ENCODE measurements around the gene CYP4F3.
"Not testable (repeated sequence)": the region's sequence is repeated elsewhere in the genome, so short reads cannot be mapped to it uniquely, and the experiment has no call there.

Gene CYP4F3

DNA sequence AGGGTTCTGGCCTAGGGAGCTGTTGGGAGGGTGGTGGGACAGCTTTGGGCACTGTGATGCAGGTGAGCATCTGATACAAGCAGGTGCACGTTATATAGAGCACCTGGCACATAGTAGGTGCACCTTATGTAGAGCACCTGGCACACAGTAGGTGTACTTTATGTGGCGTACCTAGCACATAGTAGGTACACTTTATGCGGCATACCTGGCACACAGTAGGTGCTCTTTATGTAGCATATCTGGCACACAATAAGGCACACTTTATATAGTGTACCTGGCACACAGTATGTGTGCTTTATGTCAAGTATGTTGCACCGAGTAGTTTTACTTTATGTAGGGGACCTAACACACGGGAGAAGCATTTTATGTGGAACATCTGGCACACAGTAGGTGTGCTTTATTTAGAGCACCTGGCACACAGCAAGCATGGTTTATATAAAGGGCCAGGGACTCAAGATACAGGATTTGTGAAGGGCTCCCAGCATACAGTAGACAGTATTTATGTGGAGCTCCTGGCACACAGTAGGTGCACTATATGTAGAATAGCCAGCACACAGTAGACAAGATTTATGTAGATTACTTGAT lies 30.6 kb downstream of the CYP4F3 start:
- DNase-seq (ENCODE audit: low read depth) = no peak

DNA sequence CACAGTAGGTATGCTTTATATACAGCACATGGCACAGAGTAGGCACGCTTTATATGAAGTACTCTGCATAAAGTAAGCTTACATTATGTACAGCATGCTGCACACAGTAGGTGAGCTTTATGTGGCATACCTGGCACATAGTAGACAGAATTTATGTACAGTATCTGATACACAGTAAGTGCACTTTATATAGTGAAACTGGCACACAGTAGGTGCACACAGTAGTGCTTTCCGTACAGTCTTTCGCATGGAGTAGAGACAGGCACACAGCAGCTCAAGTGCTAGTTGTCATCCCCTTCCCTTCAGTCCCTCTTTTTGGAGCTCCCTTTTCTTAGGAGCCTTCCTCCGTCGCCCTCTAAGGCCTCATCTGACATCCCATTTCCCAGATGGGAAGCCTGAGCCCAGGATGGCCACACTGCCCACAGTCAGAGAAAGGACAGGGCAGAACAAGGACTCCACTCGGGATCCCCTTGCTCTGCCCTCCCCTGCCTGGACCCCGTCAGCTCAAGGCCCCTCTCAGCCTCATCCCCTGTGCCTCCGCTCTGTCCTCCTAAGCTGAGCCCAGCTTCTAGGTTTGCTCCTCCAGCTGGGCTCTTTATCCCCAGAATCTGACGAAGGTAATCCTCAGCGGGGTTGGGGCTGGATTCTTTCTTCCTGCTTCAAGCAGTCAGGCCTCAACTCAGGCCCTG lies 31.3 kb downstream of the CYP4F3 start:
- DNase-seq (ENCODE audit: low read depth) = no peak

DNA sequence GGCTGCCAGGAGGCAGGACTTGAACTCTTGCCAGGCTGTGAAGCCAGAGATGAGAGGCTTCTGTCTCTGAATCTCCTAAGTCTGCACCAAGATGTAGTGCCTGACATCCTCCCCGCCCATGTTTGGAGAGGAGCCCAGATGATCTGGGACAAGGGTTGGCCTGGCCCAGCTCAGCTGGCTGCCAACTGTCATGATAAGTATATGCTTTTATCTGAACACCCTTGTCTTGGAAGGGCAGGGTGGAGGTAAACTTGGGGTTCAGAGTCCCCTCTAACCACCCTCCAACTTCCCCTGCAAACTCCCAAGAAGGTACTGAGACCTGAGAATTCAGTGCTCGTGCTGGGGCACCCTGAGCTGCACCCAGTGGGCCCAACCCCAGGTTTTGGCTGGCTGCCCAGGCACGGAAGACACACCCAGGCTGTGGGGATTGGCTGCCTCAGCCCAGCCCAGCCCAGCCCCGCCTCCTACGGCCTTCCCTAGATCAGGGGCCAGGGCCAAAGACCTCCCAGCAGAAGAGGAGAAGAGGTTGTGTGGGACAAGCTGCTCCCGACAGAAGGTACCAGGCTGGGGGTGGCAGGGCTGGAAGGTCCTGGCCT lies 32.0 kb downstream of the CYP4F3 start, which contains the start of gene CYP4F12:
Gene CYP4F12, plus strand, starts transcription at position 508 of the 596 bp plus-strand sequence. CDS start 443 bp downstream, outside the sequence.
- DNase-seq (ENCODE audit: low read depth) = no peak

DNA sequence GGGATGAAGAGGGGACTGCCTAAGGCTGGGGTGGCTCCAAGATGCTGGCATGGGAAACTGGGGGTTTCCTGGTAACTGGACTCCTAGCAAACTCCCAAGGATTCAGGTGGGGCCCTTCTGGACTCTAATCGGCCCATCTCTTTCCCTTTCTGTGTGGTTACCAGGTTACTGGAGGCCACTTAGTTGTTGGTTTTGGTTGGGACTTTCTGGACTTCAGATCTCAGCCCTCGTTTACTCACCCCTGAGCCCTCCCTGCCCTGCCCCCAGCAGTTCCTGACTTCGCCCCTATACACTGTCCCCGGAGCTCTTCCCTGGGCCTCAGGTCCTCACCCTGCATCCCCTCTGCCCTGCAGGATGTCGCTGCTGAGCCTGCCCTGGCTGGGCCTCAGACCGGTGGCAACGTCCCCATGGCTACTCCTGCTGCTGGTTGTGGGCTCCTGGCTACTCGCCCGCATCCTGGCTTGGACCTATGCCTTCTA lies 32.5 kb downstream of the CYP4F3 start:
- DNase-seq (ENCODE audit: low read depth) = no peak

DNA sequence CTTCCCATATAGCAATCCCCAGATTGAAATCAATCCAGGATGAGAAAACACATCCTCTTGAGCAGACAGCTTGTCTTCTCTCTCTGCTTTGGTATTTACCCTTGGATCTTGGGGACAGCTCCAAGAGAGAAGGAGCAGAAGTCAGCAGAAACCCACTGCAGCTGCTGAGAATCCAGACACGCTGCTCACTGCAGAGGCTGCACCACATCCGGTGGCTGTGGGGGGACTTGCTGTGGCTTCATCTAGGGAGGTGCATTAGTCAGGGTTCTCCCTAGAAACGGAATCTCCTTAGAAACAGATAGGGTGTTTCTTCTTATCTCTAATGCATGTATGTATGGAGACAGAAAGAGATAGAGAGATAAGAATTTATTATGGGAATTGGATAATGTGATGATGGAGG lies 34.9 kb downstream of the CYP4F3 start:
- DNase-seq (ENCODE audit: low read depth) = no peak

DNA sequence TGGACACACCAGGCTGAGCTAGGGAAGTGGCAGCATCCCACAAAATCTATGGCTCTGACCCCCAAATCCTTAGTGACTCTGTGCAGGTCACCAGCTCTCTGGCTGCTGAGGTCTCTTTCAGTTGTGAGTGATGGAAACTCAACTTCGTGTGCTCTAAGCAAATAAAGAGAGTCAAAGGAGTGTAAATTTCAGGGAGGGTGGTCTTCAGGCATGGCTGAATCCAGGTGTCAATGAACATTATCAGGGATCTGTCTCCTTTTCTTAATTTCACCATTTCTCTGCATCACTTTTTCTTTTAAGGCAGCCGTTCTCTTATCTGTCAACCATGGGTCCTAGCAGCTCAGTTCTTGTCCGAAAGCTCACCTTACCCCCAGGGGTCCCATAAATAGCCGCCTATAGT lies 38.4 kb downstream of the CYP4F3 start:
- DNase-seq (ENCODE audit: low read depth) = no peak

DNA sequence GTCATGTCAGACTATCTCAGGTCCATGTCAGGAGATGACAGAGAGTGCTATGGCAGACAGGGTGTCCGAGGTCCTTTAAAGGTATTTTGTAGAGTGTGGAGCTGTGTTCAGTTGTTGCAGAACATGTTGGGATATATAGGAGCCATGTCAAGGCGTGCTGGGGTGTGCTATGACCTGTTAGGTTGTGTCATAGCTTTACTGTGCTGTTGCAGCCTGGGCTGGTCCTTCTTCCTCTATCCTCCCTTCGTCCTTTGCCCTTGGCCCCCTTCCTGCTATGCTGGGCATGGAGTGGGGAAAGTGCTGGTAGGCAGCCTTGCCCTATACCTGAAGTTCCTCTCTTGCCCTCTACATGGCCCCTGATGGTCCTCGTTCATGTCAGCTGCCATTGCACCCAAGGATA lies 39.2 kb downstream of the CYP4F3 start:
- DNase-seq (ENCODE audit: low read depth) = not testable (repeated sequence)

DNA sequence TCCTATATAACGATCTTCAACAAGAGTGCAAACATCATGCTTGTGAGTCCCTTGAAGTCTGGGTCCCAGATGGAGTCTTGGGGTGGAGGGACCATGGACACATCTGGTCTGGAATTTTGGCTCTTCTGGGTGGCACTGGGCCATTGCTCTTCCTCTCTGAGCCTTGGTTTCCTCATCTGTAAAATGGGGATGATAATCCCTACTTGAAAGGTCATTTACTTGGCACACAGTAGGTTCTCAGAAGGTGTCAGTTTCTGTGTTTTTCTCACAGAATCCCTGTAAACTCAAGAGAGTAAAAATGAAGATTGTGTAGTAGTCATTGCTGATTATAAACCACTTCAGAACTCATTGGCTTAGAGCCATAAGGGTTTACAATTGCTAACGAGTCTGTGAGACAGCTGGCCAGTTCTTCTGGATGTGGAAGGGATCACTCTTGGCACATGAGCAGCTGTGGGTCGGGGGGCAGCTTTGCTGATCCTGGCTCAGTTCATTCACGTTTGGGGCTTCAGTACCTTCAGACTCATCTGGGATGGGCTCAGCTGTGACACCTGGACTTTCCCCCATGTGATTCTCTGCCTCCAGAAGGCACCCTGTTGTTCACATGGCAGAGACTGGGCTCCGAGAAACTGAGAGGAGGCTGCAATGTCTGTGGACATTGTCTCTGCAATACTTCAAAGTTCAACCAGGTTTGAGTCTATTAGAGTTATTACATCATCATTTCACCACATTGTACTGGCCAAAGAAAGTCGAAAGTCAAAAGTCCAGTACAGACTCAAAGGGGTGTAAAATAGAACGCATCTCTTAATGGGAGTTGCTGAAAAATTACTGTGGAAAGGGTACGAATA lies 40.0 kb downstream of the CYP4F3 start:
- no peak for DNase-seq (ENCODE audit: low read depth)

DNA sequence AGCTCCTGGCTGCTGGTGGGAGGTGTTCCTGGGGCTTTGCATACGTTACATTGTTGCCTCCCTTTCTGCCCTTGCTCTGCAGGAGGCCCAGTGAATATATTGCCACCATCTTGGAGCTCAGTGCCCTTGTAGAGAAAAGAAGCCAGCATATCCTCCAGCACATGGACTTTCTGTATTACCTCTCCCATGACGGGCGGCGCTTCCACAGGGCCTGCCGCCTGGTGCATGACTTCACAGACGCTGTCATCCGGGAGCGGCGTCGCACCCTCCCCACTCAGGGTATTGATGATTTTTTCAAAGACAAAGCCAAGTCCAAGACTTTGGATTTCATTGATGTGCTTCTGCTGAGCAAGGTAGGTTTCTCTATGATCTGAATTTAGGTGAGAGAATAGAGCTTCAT lies 42.7 kb downstream of the CYP4F3 start:
- no peak for DNase-seq (ENCODE audit: low read depth)

DNA sequence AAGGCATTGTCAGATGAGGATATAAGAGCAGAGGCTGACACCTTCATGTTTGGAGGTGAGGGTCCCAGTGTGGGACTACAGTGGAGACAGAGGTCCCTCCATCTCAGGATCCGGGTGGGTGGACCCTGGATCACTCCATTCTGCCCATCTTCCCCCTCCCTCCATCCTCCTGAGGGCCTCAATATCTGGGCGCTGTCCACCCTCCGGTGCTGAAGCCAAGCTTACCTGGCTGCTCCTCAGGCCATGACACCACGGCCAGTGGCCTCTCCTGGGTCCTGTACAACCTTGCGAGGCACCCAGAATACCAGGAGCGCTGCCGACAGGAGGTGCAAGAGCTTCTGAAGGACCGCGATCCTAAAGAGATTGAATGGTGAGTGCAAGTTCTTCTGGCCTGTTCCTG lies 44.1 kb downstream of the CYP4F3 start:
- DNase-seq (ENCODE audit: low read depth) = no peak

DNA sequence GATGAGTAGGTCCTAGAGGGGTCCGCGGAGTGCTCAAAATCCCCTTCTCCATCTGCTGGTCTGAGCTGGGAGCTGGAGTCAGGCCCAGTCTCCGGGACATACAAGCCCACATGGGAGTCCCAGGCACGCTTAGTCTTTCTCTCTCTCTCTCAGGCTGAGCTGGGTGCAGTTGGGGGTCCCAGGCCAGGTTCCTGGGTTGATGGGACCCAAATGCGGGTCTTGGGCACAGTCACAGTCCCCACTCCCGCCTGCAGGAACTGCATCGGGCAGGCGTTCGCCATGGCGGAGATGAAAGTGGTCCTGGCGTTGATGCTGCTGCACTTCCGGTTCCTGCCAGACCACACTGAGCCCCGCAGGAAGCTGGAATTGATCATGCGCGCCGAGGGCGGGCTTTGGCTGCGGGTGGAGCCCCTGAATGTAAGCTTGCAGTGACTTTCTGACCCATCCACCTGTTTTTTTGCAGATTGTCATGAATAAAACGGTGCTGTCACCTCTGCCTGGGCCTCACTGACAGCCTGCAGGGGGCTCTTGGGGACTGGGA lies 56.0 kb downstream of the CYP4F3 start:
- no peak for DNase-seq (ENCODE audit: low read depth)

DNA sequence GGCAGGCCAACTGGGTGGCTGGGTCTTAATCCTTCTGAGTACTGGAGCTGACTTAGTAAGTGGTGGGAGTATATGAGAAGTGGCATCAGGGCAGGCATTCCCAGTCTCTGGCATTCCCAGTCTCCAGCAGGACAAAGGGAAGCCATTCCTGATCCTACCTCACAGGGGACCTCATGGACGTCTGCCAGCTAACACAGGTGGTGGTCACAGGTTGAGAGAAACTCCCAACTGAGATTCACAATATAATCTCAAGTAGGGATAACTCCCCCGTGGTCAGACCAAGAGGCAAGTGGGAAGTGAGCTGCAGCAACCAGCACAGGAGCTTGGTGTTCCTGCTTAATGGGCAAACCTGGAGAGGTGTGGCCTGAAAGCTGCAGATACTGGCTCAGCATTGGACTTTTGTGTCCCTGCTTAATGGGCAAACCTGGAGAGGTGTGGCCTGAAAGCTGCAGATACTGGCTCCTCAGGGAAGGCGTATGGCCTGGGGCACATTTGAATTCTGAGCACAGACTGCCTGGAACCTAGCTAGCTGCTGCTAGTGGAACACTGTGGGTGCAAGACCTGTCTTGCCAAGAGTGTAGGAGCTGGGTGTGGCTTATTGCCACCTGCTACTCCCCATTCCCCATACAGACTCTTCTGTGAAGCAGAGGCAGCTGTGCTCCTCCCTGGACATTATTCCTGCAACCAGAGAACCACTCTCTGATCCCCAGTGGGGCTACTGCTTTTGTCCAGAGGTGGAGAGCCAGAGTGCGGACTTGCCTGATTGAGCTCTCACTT lies 61.2 kb downstream of the CYP4F3 start:
- no peak for DNase-seq (ENCODE audit: low read depth)

DNA sequence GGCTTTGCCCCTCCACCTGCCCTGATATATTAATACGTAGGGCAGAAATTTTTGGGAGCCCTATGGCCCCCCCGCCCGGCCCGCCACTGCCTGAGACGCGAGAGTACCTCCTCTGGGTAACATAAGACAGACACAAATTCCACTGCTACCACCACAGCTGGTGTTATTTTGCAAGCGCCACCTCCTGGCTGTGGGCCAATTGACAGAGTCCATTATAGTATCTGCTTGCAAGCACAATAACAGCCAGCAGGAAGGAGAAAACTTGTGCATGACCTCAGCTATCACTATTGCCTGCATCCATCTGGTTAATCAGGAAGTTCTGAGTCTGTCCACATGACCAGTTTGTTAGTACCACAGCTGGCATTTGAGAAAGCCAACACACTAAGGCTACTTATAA lies 61.8 kb downstream of the CYP4F3 start:
- no peak for DNase-seq (ENCODE audit: low read depth)

Data from activated T-helper 9 cell treated with anti-CD3 and anti-CD28 coated beads, Interleukin-2, amount 50 U/mL, for 16 hours (primary cell).